NK-92 (cell line): ENCODE measurements around the gene DIAPH2.

ENCODE experiments used
- DNase-seq: peaks from one replicate; lab custom pipeline; 2025; ENCODE audit not compliant: unreplicated experiment; lab: John Stamatoyannopoulos, UW

DIAPH2 gene

DNA sequence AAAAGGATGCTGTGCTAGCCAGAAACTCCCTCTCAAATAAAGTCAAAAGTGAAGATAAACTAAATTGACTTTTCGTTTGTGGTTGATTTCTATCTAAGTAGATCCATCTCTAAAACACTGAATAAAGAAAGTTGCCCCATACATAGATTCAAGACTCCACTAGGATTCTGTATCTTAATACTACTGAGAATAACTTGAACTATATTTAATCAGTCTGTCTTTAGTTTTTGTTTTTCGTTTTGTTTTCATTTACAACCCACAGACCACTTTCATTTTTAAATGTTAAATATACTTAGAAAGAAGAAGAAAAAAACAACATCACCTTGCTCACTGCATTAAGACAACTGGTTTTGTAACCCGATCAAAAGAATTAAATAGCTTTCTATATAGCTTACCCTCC is 854.1 kb downstream of the DIAPH2 start:
- no peak for DNase-seq

GRCh38 chrX:97539970-97540519 is 855.4 kb downstream of the DIAPH2 start:
- no peak for DNase-seq

DNA sequence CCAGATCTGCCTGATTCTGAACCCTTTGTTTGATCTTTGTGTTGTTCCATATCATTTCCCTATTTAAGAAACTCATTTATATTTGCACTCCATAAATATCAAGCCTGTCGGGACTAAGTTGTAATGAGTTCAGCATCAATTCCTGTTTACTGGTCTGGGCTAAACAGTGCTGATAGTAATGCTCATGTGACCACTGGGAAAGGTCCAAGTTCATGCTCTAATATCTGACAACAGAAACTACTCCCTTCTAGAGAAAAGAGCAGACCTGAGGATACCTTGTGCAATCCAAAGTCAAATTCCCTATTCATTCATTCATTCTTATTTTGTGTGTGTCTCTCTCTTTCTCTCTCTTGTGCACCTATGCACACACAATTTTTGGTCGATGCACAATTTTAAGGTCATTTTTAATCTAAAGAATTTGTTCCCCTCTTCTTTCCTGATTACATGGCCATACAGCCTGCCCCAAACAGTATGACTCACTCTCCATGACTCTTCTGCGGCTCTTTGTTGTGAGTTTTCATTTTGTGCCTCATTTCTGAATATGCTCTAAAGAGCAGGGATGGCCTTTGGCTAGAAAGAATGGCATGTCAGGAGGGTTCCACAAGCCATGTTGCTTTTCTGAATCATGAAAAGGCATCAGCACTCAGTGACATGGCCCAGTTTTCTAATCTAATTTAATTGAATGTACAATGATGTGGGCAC is 863.4 kb downstream of the DIAPH2 start:
- no peak for DNase-seq

DNA sequence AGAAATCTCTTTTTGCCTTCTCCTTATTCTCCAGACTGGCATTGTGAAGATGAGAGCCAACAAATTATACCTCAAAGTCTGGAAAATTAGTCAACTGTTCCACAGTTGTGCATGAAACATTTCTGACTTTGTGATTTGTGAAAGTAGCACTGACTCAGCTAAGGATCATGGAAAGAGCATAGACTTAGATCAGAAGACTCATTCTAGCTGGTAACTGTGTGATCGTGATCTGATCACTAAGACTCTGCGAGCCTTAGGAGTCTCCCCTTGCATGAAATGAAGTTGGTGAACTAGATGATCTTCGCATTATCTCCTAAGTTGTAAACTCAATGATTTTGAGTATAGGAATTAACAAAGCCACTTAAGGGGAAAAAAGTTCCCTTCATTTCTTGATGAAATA is 867.2 kb downstream of the DIAPH2 start:
- DNase-seq = no peak

DNA sequence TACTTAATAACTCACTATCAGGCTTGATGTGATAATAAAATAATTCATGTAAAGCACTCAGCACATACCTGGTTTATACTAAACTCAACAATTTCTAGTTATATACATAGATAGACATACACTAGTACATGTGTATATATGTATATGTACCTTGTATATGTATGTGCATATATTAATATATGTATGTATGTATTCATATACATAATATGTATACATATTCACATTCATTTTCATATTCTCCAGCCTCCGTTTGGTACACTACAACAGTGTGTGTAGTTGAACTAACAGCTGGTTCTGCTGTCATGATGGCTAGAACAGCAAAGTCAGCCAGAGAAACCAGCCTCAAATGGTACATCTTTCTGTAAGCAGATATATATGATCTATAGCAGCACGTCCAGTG is 869.2 kb downstream of the DIAPH2 start:
- no peak for DNase-seq

DNA sequence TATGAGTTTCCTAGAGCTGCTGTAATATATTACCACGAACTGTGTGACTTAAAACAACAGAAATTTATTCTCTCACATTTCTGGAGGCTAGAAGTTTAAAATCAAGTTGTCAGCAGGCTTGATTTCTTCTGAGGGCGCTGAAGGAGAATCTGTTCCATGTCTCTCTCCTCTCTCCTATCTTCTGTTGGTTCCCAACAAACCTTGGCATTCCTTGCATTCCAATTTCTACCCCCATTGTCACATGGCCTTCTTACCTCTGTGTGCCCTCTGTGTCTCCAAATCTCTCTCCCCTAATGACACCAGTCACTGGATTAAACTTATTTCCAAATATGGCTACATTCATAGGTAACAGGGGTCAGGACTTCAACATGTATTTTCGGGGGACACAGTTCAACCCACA is 871.7 kb downstream of the DIAPH2 start:
- no peak for DNase-seq

DNA sequence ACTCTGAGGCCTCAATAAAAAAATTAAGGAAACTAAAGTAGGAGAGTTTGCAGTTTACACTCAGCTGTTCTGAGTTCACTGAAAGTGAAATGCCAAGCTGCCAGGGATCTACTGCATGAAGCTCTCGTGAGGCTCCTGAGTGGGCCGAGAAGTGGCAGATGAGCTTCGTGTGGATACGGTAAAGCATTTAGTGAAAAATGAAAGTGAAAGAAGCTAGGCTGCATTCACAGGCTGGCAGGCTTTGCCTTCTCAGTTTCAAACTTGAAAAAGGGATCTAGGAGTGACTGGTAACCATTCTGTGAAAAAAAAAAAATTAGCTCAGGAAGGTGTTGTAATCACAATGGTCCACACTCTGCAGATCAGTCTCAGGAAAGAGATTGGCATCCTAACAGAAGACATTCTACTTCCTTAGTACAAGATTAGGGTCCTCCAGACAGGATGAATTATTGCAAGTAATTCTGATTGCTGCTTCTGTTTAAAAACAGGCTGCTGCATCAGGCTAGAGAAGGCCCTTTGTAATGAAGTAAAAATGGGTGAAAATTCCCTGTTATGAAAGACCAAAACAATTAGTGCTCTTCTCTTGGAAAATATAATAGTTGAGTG is 879.0 kb downstream of the DIAPH2 start:
- no peak for DNase-seq

GRCh38 chrX:97564496-97564895 is 879.9 kb downstream of the DIAPH2 start:
- no peak for DNase-seq

GRCh38 chrX:97587171-97587570 is 902.5 kb downstream of the DIAPH2 start:
- DNase-seq = no peak

- no peak for DNase-seq
Measured at GRCh38 chrX:97594646-97595224, 910.1 kb downstream of the DIAPH2 start.

- no peak for DNase-seq
Measured at GRCh38 chrX:97597954-97598353, 913.3 kb downstream of the DIAPH2 start.

DNA sequence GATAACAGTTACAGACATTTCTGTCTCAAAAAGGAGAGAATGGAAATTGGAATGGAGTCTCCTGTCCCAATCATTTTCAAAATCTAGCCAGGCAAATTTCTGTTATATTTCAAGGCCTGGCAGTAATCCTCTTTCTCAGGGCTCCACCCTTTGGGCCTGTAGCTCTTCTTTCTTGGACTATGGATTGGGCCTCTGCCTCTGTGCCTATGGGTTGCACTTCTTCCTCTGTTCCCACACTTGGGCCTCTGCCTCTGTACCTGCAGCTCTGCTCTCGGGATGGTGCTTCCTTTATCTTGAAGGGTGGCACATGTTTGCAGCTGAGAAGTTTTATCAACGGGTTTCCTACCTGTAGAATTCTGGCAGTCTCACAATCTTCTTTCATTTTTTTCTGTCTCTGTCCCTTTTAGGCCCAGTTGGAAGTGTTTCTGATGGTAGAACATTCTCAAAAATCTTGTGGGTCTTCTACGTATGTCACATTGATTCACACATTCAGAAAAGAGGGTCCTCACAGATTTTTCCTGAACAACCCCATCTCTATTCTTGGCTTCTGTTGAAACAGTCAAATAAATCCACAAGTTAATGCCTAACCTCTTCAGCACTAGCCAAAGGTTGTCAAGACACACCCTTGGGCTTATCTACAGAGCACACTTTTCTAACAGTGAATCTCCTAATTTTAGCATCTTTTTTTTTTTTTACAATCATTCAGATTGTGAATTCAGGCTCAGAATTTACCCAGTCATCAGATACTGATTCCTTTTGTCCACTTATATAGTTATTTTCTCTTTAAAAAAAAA is 918.0 kb downstream of the DIAPH2 start:
- DNase-seq = no peak

DNA sequence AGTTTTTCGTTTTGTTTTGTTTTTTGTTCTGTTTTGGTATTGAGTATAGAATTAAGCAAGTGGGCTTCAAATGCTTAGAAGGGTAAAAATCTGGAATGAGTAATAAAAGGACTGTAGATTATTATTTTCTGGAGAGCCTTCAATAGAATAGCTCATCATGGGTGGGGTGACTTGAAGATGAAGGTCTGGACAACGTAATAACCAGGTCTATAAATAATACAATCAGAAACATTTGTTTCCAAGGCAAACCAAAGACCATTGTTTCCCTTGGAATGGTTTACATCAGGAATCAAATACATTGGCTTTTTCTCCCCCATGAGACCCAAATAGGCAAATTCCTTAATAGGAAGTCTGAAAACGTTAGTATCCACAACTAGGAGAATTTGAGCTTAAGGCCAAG is 920.6 kb downstream of the DIAPH2 start:
- no peak for DNase-seq

DNA sequence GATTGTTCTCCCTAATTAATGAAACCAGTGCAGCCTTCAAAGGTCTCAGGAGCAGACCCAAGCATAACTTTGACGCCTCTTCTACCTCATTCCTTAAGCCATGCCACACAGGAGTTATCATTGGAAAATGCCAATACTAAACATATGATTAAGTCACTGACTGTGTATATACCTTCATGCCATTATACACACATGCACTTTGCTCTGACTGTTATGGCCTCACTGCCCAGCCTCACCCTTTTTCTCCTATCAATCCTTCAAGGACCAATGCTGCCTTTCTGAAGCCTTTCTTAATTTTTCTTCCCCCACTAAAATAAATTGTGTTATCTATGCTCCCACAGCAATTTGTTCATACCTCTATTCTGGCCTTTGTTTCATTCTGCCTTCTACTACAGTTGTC is 924.7 kb downstream of the DIAPH2 start:
- no peak for DNase-seq

DNA sequence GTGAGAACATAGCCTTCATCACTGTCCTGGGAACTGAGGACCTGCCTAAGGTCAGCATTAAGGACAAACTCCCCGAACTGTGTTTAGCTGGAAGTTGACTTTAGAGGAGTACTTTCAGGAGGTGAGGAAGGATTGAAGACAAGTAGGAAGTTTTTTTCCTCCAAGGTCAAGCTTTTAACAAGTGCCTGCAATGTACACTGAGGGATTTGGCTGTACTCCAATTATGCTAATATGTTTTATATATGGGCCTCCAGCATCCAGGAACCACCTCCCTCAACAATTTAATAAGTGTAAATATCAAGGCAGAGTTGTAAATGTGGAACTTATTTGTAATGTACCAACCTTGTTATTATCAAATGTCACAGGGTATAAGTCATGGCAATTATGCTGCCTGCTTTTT is 925.3 kb downstream of the DIAPH2 start:
- DNase-seq = no peak

GRCh38 chrX:97616883-97617530 is 932.4 kb downstream of the DIAPH2 start:
- DNase-seq = no peak

DNA sequence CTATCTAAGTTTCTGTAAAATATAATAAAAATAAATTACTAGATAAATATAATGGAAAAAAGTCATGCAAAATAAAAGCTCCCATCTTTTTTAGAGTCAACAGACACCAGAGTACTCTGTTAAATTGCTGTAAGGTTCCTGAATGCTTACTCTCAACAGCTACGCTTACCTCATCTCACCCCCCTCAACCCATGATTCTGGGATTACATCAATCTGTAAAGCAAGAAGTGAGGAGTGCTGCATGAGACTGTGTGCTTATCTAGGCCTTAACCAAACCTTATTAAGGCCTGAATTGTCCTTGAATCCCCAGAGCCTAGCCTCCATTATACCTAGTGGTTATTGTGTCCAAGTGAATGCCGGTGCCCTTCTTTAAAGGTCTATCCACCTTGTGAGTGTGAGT is 934.9 kb downstream of the DIAPH2 start:
- no peak for DNase-seq

- DNase-seq = no peak
Measured at GRCh38 chrX:97622111-97622510, 937.5 kb downstream of the DIAPH2 start.

GRCh38 chrX:97628326-97628725 is 943.7 kb downstream of the DIAPH2 start:
- DNase-seq = no peak

DNA sequence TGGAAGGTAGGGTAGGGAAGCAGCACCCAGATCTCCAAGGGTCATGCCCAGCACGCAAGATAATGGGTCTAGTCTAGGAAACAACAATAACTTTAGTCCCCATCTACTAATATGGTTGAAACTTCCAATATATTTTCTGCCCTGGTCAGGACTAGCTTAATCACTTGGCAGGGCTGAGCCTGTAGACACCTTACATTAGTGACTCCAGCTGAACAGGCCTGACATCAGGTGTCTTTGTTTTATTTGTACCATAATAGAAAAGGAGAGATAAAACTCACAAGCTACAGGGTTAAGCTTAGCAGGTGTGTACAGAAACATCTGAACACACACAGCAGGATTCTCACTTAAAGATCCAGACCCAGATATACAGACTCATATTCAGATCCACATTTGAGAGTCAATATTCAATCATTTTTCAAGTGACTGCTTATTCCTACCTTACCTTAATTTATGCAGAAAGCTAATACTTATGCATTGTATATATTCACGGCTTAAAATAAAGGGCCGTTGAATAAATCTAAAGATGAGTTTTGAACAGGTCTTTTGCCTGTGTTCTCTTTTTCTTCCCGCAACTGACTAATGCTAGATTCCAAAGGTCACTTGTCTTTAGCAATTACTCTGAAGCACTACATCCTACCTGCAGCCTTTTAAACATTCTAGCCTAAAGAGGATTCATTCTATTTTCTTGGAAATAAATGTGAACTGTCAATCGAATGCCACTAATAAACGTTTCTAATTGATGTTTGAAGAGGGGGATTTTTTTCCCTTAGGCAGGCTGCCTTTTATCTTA is 944.4 kb downstream of the DIAPH2 start:
- DNase-seq = no peak
